Activated naive CD8-positive, alpha-beta T cell treated with anti-CD3 and anti-CD28 coated beads, Interleukin-2, amount 10 ng/mL, durations not matched to agents 7 days and 5 days (primary cell): ENCODE measurements around the gene TOGARAM1. TPM values are rescaled to one million over a fixed set of nuclear protein-coding genes. Genes with fewer than 3 reads are reported as not detected.

Source experiments
- ATAC-seq: fragments of 150-1000 bp; cut with Tn5 transposase; one replicate; pipeline ENCODE4 v1.10.0; 2021; ENCODE audit warnings: low read depth, moderate library complexity
- POLR2A ChIA-PET: fragments of 350-600 bp; sonication (Branson Sonifier 250); formaldehyde crosslinking; loops from one replicate; lab custom pipeline; 2021; ENCODE audit warnings: antibody characterized with exemption; lab: Charles Lee
- DNase-seq: peaks from one replicate; pipeline ENCODE4 v3.0.0; 2021
- H3K27ac Mint-ChIP-seq: one replicate; pipeline ENCODE4 v1.8.0; 2022; ENCODE audit warnings: mild to moderate bottlenecking, mixed read lengths
- H3K27me3 Mint-ChIP-seq: one replicate; pipeline ENCODE4 v1.8.0; 2022; ENCODE audit warnings: mild to moderate bottlenecking, moderate library complexity, mixed read lengths
- H3K36me3 Mint-ChIP-seq: one replicate; pipeline ENCODE4 v1.8.0; 2021; ENCODE audit warnings: mild to moderate bottlenecking, mixed read lengths
- H3K4me1 Mint-ChIP-seq: one replicate; pipeline ENCODE4 v1.8.0; 2021; ENCODE audit warnings: mixed read lengths
- H3K4me3 Mint-ChIP-seq: one replicate; pipeline ENCODE4 v1.8.0; 2022; ENCODE audit warnings: mild to moderate bottlenecking, moderate library complexity, mixed read lengths
- H3K9me3 Mint-ChIP-seq: one replicate; pipeline ENCODE4 v1.8.0; 2021; ENCODE audit warnings: mixed read lengths
- total RNA-seq, 2 experiments: library from RNA; stranded (reverse); gene quantifications; one replicate each; pipeline ENCODE4 v1.2.3, GENCODE V29; 2021

The TOGARAM1 gene, protein sequence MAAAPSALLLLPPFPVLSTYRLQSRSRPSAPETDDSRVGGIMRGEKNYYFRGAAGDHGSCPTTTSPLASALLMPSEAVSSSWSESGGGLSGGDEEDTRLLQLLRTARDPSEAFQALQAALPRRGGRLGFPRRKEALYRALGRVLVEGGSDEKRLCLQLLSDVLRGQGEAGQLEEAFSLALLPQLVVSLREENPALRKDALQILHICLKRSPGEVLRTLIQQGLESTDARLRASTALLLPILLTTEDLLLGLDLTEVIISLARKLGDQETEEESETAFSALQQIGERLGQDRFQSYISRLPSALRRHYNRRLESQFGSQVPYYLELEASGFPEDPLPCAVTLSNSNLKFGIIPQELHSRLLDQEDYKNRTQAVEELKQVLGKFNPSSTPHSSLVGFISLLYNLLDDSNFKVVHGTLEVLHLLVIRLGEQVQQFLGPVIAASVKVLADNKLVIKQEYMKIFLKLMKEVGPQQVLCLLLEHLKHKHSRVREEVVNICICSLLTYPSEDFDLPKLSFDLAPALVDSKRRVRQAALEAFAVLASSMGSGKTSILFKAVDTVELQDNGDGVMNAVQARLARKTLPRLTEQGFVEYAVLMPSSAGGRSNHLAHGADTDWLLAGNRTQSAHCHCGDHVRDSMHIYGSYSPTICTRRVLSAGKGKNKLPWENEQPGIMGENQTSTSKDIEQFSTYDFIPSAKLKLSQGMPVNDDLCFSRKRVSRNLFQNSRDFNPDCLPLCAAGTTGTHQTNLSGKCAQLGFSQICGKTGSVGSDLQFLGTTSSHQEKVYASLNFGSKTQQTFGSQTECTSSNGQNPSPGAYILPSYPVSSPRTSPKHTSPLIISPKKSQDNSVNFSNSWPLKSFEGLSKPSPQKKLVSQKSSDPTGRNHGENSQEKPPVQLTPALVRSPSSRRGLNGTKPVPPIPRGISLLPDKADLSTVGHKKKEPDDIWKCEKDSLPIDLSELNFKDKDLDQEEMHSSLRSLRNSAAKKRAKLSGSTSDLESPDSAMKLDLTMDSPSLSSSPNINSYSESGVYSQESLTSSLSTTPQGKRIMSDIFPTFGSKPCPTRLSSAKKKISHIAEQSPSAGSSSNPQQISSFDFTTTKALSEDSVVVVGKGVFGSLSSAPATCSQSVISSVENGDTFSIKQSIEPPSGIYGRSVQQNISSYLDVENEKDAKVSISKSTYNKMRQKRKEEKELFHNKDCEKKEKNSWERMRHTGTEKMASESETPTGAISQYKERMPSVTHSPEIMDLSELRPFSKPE (N-terminal part only)
- total RNA-seq = 10 to 100 TPM; 11.4 to 11.9 TPM

DNA sequence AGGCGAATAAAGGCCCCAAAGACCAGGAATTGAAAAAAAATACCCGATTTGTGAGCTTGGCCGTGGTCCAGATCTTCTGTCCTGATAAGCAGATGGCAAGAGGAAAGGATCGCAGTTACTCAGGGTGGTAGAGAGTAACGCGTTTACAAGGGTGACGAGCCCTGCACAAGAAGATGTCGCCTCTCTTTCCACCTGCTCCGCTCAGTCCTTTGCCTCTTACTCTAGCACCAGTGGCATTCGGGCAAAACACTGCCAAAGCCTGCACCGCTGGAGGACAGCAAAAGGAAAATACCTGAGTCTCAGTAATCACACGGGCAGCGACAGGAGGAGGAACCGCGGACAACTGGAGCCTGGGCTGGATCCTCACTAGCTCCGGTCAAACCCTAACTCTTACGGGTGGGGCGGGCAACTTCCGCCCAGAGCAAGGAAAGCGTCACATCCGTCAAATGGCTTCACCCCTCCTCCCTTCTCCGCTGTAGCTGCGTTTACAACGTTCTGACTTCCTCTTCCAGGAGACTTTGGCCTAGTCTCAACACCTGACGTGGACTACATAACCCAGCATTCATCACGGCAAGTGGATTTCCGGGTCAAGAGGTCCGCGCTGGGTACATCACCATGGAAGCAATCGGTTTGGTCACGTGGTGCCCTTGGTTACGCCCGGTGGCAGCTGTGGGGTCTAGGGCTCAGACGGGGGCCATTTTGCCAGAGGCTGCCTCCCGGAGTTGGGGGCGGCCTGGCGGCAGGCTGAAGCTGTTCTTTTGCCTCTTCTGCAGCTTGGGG is at the start of gene TOGARAM1, which contains the start of gene KLHL28:
Gene TOGARAM1, plus strand, starts transcription at position 637 of the 780 bp plus-strand sequence. CDS start 232 bp downstream, outside the sequence.
Gene KLHL28, minus strand, starts transcription at position 394 of the 780 bp plus-strand sequence. CDS start 16,019 bp downstream, outside the sequence.
- DNase-seq (peak; percentile 89), ATAC-seq (peak; percentile 91)
- Mint-ChIP-seq H3K36me3 (peaks cover 14% of the 10 kb centered on the region), H3K27me3 (no peaks in the 10 kb centered on the region), H3K4me3 (no peak within 1 kb of the TSS), H3K4me1 (peaks cover 41% of the 10 kb centered on the region), H3K27ac (no peak within 1 kb of the TSS), H3K9me3 (no peaks in the 10 kb centered on the region)
- POLR2A ChIA-PET = interaction anchor here (0.7 to 3.4 kb wide), 13 partner anchors 8 to 292 kb away, joined by 3 to 38 read pairs (median 4); partner anchors contain the start of genes FANCM, FKBP3 and PRPF39

DNA sequence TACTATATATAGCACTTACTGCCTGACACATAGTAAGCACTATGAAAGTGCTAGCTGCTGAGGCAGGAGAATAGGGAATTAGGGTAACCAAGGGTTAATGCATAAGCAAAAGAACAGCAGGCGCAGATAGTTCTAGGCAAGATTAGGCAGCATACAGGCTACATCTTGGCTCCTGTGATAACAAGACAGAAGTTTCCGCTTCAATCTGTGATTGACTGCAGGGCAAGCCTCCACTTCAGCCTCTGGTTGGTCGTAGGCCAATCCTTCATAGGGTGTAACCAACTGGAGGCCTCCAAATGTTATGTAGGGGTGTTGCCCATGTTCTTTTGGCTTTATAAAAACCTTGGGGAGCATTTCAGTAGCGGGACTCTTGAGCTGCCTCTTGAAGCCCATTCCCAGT is 47.1 kb upstream of the TOGARAM1 start:
- DNase-seq (no peak), ATAC-seq (no peak)
- no peak overlapping the region for H3K4me3 Mint-ChIP-seq
- POLR2A ChIA-PET = interaction anchor here (2.8 kb wide), 1 partner anchor 47 kb away, joined by 8 read pairs; the partner anchor contains the start of genes KLHL28 and TOGARAM1
- peaks cover 2% of the 10 kb centered on the region for H3K9me3 Mint-ChIP-seq
- H3K36me3 Mint-ChIP-seq = peaks cover 6% of the 10 kb centered on the region
- peaks cover 29% of the 10 kb centered on the region for H3K27me3 Mint-ChIP-seq
- H3K27ac Mint-ChIP-seq = no peak overlapping the region
- peaks cover 2% of the 10 kb centered on the region for H3K4me1 Mint-ChIP-seq

DNA sequence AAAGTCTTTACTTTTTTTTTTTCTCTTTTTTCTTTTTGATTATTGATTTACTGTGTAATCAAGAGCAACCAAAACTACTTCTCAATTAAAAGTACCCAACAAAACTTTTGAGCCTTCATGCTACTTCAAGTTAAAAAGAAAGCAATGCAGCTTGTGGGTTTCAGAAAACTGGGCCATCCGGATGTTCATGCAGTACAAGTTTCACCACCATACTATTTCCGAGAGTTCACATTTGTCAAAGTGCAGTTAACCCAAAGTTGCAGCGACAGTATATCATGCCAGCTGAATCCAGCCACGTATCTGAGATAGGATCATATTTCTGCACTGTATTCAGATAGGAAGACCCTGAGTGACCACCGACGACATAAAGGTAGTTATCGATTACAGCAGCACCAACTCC is 33.2 kb upstream of the TOGARAM1 start:
- Mint-ChIP-seq H3K9me3 (no peaks in the 10 kb centered on the region), H3K27ac (no peak overlapping the region), H3K36me3 (peaks cover 10% of the 10 kb centered on the region), H3K4me1 (peaks cover 4% of the 10 kb centered on the region), H3K4me3 (no peak overlapping the region), H3K27me3 (no peaks in the 10 kb centered on the region)
- no peak for DNase-seq
- POLR2A ChIA-PET = no interaction called here
- ATAC-seq = no peak

DNA sequence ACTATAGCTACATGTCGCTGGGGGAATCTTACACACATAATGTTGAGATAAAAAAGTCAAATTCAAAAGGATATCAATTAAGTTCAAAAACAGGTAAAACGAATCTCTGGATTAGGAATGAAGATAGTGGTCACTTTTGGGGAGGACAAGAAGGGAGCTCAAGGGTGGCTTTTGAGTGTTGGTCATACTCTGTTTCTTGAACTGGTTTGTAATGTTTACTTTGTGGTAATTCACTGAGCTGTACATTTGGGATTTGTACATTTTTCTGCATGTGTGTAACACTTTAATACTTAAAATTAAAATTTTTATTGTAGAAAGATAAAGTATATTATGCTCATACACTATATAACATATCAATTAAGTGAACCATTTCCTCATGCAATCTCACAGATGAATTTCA is 26.8 kb upstream of the TOGARAM1 start:
- no peak for ATAC-seq
- POLR2A ChIA-PET = no interaction called here
- H3K27ac Mint-ChIP-seq = no peak overlapping the region

DNA sequence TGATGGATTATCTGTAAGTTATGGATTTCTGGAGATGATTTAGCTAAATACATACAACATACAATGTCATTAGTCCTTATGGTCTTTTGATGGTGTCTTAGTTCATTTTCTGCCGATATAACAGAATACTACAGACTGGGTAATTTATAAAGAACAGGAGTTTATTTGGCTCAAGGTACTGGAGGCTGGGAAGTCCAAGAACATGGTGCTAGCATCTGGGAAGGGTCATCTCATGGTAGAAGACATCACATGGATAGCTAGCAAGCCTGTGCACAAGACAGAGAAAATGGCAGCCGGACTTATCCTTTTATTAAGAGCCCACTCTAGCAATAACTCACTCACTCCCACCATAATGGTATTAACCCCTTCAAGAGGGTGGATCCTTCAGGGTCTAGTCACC is 24.4 kb upstream of the TOGARAM1 start:
- DNase-seq (no peak), ATAC-seq (no peak)
- Mint-ChIP-seq H3K27ac (no peak overlapping the region), H3K36me3 (peaks cover 58% of the 10 kb centered on the region), H3K4me3 (no peak overlapping the region), H3K4me1 (peaks cover 4% of the 10 kb centered on the region), H3K9me3 (peaks cover 11% of the 10 kb centered on the region), H3K27me3 (no peaks in the 10 kb centered on the region)
- POLR2A ChIA-PET = no interaction called here

More for the DNA sequence above, 26.8 kb upstream of the TOGARAM1 start:
- H3K4me1 Mint-ChIP-seq = peaks cover 5% of the 10 kb centered on the region
- H3K36me3 Mint-ChIP-seq = peaks cover 42% of the 10 kb centered on the region
- no peak overlapping the region for H3K4me3 Mint-ChIP-seq
- peaks cover 7% of the 10 kb centered on the region for H3K9me3 Mint-ChIP-seq
- H3K27me3 Mint-ChIP-seq = no peaks in the 10 kb centered on the region
- no peak for DNase-seq

DNA sequence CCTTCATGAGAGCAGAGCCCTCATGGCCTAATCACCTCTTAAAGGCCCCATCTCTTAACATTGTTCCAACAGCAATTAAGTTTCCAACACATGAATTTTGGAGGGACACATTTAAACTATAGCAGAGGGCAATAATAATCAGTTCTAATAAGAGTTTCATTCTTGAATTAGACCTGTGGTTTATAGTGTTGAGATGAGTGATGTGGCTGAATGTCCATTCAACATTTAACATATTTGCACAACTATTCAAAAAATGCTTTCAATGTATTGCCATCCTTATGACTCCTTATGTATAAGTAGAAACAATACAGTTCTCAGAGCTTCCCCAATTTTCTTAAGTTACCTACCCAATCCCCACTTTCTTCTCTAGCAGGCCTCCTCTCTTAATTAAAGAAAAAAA is 21.8 kb upstream of the TOGARAM1 start:
- no peak for DNase-seq
- H3K4me1 Mint-ChIP-seq = peaks cover 4% of the 10 kb centered on the region

DNA sequence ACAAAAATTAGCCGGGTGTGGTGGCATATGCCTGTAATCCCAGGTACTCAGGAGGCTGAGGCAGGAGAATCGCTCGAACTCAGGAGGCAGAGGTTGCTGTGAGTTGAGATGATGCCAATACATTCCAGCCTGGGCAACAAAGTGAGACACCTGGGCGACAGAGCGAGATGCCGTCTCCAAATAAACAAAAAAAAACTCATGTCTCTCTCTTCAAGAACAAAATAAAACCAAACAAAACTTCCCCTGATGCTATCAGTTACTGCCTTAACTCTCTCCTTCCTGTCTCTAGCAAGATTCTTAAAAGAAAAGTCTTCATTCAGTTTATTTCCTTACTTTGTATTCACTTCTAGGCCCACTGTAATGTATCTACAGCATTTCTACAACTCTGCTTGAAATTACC is 21.0 kb upstream of the TOGARAM1 start:
- no peak overlapping the region for H3K4me3 Mint-ChIP-seq
- ATAC-seq (no peak), DNase-seq (no peak)
- H3K9me3 Mint-ChIP-seq = peaks cover 11% of the 10 kb centered on the region
- H3K27me3 Mint-ChIP-seq = no peaks in the 10 kb centered on the region
- POLR2A ChIA-PET = no interaction called here
- peaks cover 4% of the 10 kb centered on the region for H3K4me1 Mint-ChIP-seq
- H3K36me3 Mint-ChIP-seq = peaks cover 71% of the 10 kb centered on the region
- H3K27ac Mint-ChIP-seq = peak overlapping the region; percentile 44

More for the DNA sequence above, 21.8 kb upstream of the TOGARAM1 start:
- H3K27ac Mint-ChIP-seq = no peak overlapping the region
- no peaks in the 10 kb centered on the region for H3K27me3 Mint-ChIP-seq
- ATAC-seq = no peak
- H3K9me3 Mint-ChIP-seq = peaks cover 11% of the 10 kb centered on the region
- H3K36me3 Mint-ChIP-seq = peaks cover 66% of the 10 kb centered on the region
- H3K4me3 Mint-ChIP-seq = no peak overlapping the region
- POLR2A ChIA-PET = no interaction called here

DNA sequence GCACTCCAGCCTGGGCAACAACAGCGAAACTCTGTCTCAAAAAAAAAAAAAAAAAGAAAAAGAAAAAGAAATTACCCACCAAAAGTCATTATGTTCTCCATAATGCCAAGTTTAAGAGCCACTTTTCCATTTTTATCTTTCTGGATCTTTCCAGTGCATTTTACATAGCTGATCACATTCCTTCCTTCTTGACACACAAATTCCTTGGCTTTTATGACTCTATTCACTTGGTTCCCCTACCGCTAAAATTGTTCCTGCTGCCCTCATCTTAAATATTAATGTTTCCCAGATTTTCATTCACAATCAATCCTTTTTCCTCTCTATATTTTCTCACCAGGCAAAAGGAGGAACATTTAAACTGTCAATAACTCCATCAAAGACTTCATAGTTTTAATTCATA is 20.4 kb upstream of the TOGARAM1 start:
- H3K4me1 Mint-ChIP-seq = peaks cover 4% of the 10 kb centered on the region
- no peak overlapping the region for H3K4me3 Mint-ChIP-seq
- POLR2A ChIA-PET = no interaction called here
- DNase-seq = no peak
- H3K27ac Mint-ChIP-seq = no peak overlapping the region
- peaks cover 66% of the 10 kb centered on the region for H3K36me3 Mint-ChIP-seq
- H3K27me3 Mint-ChIP-seq = no peaks in the 10 kb centered on the region
- H3K9me3 Mint-ChIP-seq = peaks cover 11% of the 10 kb centered on the region
- no peak for ATAC-seq

DNA sequence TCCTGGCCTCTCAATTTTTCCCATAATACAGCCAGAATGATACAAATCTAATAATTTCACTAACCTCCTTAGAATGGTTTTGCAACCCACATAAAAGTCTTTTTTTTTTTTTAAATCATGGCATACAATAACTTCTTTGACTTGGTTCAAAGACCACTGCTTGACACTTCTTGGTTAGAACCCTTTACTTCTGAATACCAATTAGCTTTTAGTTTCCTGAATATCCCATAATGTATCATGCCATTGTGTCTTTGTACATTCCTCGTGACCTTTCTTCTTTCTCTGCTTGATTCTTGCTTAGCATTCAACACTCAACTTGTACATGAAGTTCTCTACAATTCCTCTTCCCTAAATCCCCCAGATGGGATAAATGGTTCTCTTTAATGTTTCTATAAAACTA is 19.6 kb upstream of the TOGARAM1 start:
- H3K27ac Mint-ChIP-seq = no peak overlapping the region
- ATAC-seq = no peak
- H3K4me3 Mint-ChIP-seq = no peak overlapping the region
- peaks cover 67% of the 10 kb centered on the region for H3K36me3 Mint-ChIP-seq
- DNase-seq = no peak
- H3K4me1 Mint-ChIP-seq = peaks cover 3% of the 10 kb centered on the region
- no peaks in the 10 kb centered on the region for H3K27me3 Mint-ChIP-seq
- POLR2A ChIA-PET = no interaction called here
- peaks cover 14% of the 10 kb centered on the region for H3K9me3 Mint-ChIP-seq

DNA sequence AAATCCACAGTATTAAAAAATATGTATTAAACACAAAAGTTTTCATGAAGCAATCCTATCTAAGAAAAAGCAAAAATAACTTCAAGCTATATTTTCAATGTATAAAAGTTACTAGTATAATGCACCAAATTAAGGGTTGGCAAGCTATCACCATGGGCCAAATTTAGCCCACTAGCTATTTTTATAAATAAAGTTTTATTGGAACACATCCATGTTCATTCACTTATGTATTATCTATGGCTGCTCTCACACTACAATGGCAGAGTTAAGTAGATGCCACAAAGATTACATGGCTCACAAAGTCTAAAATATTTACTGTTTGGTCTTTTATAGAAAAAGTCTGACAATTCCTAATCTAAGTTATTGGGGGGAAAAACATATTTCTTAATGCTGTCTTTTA is 17.9 kb upstream of the TOGARAM1 start:
- no peaks in the 10 kb centered on the region for H3K27me3 Mint-ChIP-seq
- no peak for DNase-seq
- peaks cover 3% of the 10 kb centered on the region for H3K4me1 Mint-ChIP-seq
- ATAC-seq = no peak
- peaks cover 7% of the 10 kb centered on the region for H3K9me3 Mint-ChIP-seq
- no peak overlapping the region for H3K27ac Mint-ChIP-seq
- H3K36me3 Mint-ChIP-seq = peaks cover 62% of the 10 kb centered on the region
- POLR2A ChIA-PET = no interaction called here
- no peak overlapping the region for H3K4me3 Mint-ChIP-seq

DNA sequence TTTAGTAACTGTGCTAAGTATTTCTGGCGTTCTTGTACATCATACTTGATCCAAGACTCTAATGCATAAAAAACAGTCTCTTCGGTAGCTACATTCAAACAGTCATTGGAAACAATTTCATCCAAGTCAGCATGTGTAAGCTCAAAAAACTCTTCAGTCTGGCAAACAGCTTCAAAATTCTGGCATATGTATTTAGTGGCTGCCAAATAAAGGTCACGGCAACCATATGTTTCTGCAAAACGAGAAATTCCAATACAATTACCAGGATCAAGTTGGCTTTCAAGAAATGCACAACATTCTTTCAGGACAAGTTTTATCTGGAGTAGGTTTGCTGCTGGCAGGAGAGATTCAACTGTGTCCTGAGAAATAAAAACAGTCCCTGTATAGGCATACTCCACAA is 16.7 kb upstream of the TOGARAM1 start:
- Mint-ChIP-seq H3K27ac (no peak overlapping the region), H3K4me3 (no peak overlapping the region), H3K9me3 (peaks cover 7% of the 10 kb centered on the region), H3K36me3 (peaks cover 57% of the 10 kb centered on the region), H3K4me1 (peaks cover 3% of the 10 kb centered on the region), H3K27me3 (no peaks in the 10 kb centered on the region)
- no peak for DNase-seq
- no peak for ATAC-seq
- POLR2A ChIA-PET = interaction anchor here (1.5 kb wide), 1 partner anchor 16 kb away, joined by 4 read pairs; the partner anchor contains the start of genes KLHL28 and TOGARAM1

DNA sequence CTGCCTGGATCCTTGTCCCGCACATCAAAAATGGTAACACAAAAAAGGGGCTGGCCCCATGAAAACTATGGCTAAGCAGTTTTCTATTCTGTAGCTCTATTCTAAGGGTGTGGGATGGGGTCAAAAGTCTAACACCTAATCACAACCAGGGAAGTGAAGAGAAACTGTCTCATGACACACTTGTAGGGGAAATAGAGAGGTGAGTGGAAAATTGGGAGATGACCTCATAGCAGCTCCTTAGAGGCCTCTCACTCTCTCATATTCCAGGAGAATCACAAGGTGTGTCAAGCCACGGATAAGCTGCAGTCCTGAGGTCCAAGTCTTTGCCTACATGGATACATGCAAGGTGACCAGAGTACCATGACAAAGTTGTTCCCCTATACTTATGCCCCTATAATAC is 10.9 kb upstream of the TOGARAM1 start:
- H3K9me3 Mint-ChIP-seq = peaks cover 3% of the 10 kb centered on the region
- no peak overlapping the region for H3K4me3 Mint-ChIP-seq
- DNase-seq (no peak), ATAC-seq (no peak)
- peaks cover 27% of the 10 kb centered on the region for H3K36me3 Mint-ChIP-seq
- H3K4me1 Mint-ChIP-seq = peaks cover 11% of the 10 kb centered on the region
- POLR2A ChIA-PET = no interaction called here
- H3K27ac Mint-ChIP-seq = no peak overlapping the region
- H3K27me3 Mint-ChIP-seq = no peaks in the 10 kb centered on the region
